ENCODE results near the gene CASP2. TPM values are rescaled to one million over a fixed set of nuclear protein-coding genes. Genes with fewer than 3 reads are reported as not detected.

The CASP2 gene
- total and polyA plus RNA-seq, 8 donors: 4.2 to 19.7 (median 8.7) TPM

- TF ChIP-seq CTCF (IDR thresholded peaks at IDR 0.05): no peak
- H3K27me3 ChIP-seq: no peaks in the 10 kb centered on the region
- FAIRE-seq (no peak), ATAC-seq (no peak), DNase-seq (no peak)
- no peaks in the 10 kb centered on the region for H3K9me3 ChIP-seq
- H3K27ac ChIP-seq: no peak overlapping the region
- intact Hi-C loops (cut with DNase I): no loop called here
- 62 to 63% methylated on average over 2 of the region's 2 CpGs for WGBS, 2 donors
- H3K36me3 ChIP-seq: peaks cover 3 to 65% (median 36%) of the 10 kb centered on the region in 3 donors
- H3K4me1 ChIP-seq: peaks cover 0 to 7% (median 0%) of the 10 kb centered on the region in 3 donors
- no peak overlapping the region for H3K4me3 ChIP-seq
Observed at GRCh38 chr7:143296686-143297085, 8.5 kb downstream of the CASP2 start.

GRCh38 chr7:143299346-143299745 is 11.2 kb downstream of the CASP2 start:
- TF ChIP-seq CTCF (IDR thresholded peaks at IDR 0.05): no peak
- WGBS, 2 donors: 83 to 91% methylated on average over 2 of the region's 2 CpGs
- intact Hi-C loops (cut with DNase I): no loop called here
- FAIRE-seq: no peak
- H3K9me3 ChIP-seq: no peaks in the 10 kb centered on the region
- H3K36me3 ChIP-seq: peaks cover 2 to 63% (median 19%) of the 10 kb centered on the region in 3 donors
- H3K4me1 ChIP-seq: peaks cover 0 to 7% (median 0%) of the 10 kb centered on the region in 3 donors
- no peak for ATAC-seq
- no peaks in the 10 kb centered on the region for H3K27me3 ChIP-seq
- no peak overlapping the region for H3K4me3 ChIP-seq
- DNase-seq: no peak
- H3K27ac ChIP-seq: no peak overlapping the region

- WGBS, 2 donors: 58 to 59% methylated on average over 8 of the region's 8 CpGs
- FAIRE-seq: no peak
- Histone ChIP-seq H3K27me3 (no peaks in the 10 kb centered on the region), H3K4me1 (peaks cover 0 to 7% (median 0%) of the 10 kb centered on the region in 3 donors), H3K27ac (no peak overlapping the region), H3K9me3 (no peaks in the 10 kb centered on the region), H3K36me3 (peaks cover 0 to 63% (median 19%) of the 10 kb centered on the region in 3 donors), H3K4me3 (no peak overlapping the region)
- peak; percentile 18 to 54 (median 49) for TF ChIP-seq CTCF (IDR thresholded peaks at IDR 0.05)
- intact Hi-C loops (cut with DNase I): loop anchor here in 2 of 3 donors (10.0 kb wide), 1 partner anchor 55 kb away; no protein-coding TSS in a partner anchor
- peak in 3 of 4 donors; percentile 83 to 90 (median 86) for ATAC-seq
- peak in 3 of 6 donors; percentile 33 to 55 (median 53) for DNase-seq
Observed at GRCh38 chr7:143299840-143300239, 11.7 kb downstream of the CASP2 start.

- H3K27ac ChIP-seq: no peak overlapping the region
- no peak for TF ChIP-seq CTCF (IDR thresholded peaks at IDR 0.05)
- no peak for FAIRE-seq
- H3K36me3 ChIP-seq: peaks cover 0 to 51% (median 20%) of the 10 kb centered on the region in 3 donors
- no peak overlapping the region for H3K4me3 ChIP-seq
- H3K27me3 ChIP-seq: no peaks in the 10 kb centered on the region
- 75 to 79% methylated on average over 8 of the region's 8 CpGs for WGBS, 2 donors
- ATAC-seq: peak in 1 of 4 donors; percentile 28
- H3K4me1 ChIP-seq: peaks cover 0 to 1% (median 0%) of the 10 kb centered on the region in 3 donors
- H3K9me3 ChIP-seq: no peaks in the 10 kb centered on the region
- no peak for DNase-seq
- intact Hi-C loops (cut with DNase I): loop anchor here in 2 of 3 donors (10.0 kb wide), 1 partner anchor 56 kb away; no protein-coding TSS in a partner anchor
Observed at GRCh38 chr7:143300959-143301935, 13.1 kb downstream of the CASP2 start.
